Cardiac muscle cell (in vitro differentiated cells and primary cell): ENCODE data around the gene TMEM25. TPM values are rescaled to one million over a fixed set of nuclear protein-coding genes. Genes with fewer than 3 reads are reported as not detected.
"Not testable (repeated sequence)": the region's sequence is repeated elsewhere in the genome, so short reads cannot be mapped to it uniquely, and the experiment has no call there.

Source experiments
- DNase-seq, 2 donors: peaks; one replicate each; pipeline versions ENCODE4 v3.0.0 to v3.0.0-alpha.2; 2010 to 2017; ENCODE audit warnings: low read depth in 1 of 2, low spot score in 1 of 2
- H3K27ac ChIP-seq: fragments of 200-600 bp; sonication (generic); 2 replicates; pipeline ENCODE4 v1.5.1; 2016
- H3K27me3 ChIP-seq: fragments of 200-600 bp; sonication (generic); 2 replicates; pipeline ENCODE4 v1.6.0; 2016; ENCODE audit warnings: control low read depth
- H3K36me3 ChIP-seq: fragments of 200-600 bp; sonication (generic); 2 replicates; pipeline ENCODE4 v1.5.1; 2016; ENCODE audit warnings: control low read depth
- H3K4me1 ChIP-seq: fragments of 200-600 bp; sonication (generic); 2 replicates; pipeline ENCODE4 v1.8.1; 2017; ENCODE audit warnings: low read depth, mild to moderate bottlenecking, mixed run types
- H3K4me3 ChIP-seq: fragments of 200-600 bp; sonication (generic); 2 replicates; pipeline ENCODE4 v1.5.1; 2016; ENCODE audit warnings: mild to moderate bottlenecking
- H3K9me3 ChIP-seq: fragments of 200-600 bp; sonication (generic); 2 replicates; pipeline ENCODE4 v1.5.1; 2017; ENCODE audit warnings: low read depth, mild to moderate bottlenecking, control low read depth
- CTCF ChIP-seq: IDR thresholded peaks from 2 replicates; pipeline ENCODE4 v1.5.1; 2012; ENCODE audit warnings: low read depth, mild to moderate bottlenecking, low read length
- polyA plus RNA-seq: library from polyadenylated mRNA; unstranded; fragments of >200 nt; fragmentation: Nextera tagmentation; extraction: Ambion mirVana; gene quantifications from 2 replicates; pipeline ENCODE4 v1.2.1, GENCODE V29; 2016
- total RNA-seq: library from RNA; depleted of rRNA; stranded (reverse); fragments of >200 nt; gene quantifications from 2 replicates; pipeline ENCODE4 v1.2.3, GENCODE V29; 2016

The TMEM25 gene
- total and polyA plus RNA-seq, 2 experiments from 2014 or later, result 41.1 to 50.0 TPM

GRCh38 chr11:118572981-118573550 is 42.1 kb downstream of the TMEM25 start:
- peak overlapping the region; percentile 98 for H3K27ac ChIP-seq
- H3K4me3 ChIP-seq, result peak overlapping the region; percentile 95
- peak in 1 of 2 donors; percentile 46 for DNase-seq
- H3K36me3 ChIP-seq, result no peaks in the 10 kb centered on the region
- TF ChIP-seq CTCF, result no peak
- no peaks in the 10 kb centered on the region for H3K27me3 ChIP-seq
- peaks cover 15% of the 10 kb centered on the region for H3K4me1 ChIP-seq
- H3K9me3 ChIP-seq, result no peaks in the 10 kb centered on the region

DNA sequence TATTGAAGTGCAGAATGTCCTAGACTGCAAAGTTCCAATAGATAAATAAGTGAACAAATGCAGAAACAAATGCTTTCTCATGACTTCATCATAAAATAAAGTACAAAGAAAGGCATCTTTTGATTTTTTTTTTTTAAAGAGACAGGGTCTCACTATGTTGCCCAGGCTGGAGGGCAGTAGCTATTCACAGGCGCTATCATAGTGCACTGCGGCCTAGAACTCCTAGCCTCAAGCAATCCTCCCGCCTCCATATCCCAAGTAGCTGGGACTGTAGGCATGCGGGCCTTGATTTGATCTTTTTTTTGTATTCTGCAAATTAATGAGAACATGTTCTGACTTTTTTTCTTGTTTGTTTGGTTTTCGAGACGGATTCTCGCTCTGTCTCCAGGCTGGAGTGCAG is 43.6 kb downstream of the TMEM25 start:
- Histone ChIP-seq H3K9me3 (no peaks in the 10 kb centered on the region), H3K27ac (no peak overlapping the region), H3K4me1 (peaks cover 15% of the 10 kb centered on the region), H3K36me3 (no peaks in the 10 kb centered on the region), H3K4me3 (no peak overlapping the region), H3K27me3 (no peaks in the 10 kb centered on the region)
- no peak for DNase-seq
- TF ChIP-seq CTCF, result no peak

- Histone ChIP-seq H3K36me3 (peaks cover 10% of the 10 kb centered on the region), H3K4me1 (peaks cover 15% of the 10 kb centered on the region)
- not testable (repeated sequence) for DNase-seq, H3K27ac ChIP-seq, H3K9me3 ChIP-seq, H3K27me3 ChIP-seq, H3K4me3 ChIP-seq
Observed at GRCh38 chr11:118577995-118578394, 47.0 kb downstream of the TMEM25 start.

DNA sequence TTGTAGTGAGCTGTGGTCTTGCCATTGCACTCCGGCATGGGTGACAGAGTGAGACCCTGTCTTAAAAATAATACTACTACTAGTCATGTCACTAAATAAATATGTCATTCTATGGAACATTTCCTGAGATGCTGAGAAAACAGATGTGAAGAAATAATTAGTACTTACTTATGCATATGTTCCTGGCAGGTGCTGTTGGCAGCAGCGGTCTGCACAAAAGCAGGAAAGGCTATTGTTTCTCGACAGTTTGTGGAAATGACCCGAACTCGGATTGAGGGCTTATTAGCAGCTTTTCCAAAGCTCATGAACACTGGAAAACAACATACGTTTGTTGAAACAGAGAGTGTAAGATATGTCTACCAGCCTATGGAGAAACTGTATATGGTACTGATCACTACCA is 50.1 kb downstream of the TMEM25 start:
- no peak for TF ChIP-seq CTCF
- no peak for DNase-seq
- Histone ChIP-seq H3K4me3 (no peak overlapping the region), H3K27me3 (no peaks in the 10 kb centered on the region), H3K27ac (no peak overlapping the region), H3K4me1 (no peaks in the 10 kb centered on the region), H3K36me3 (peaks cover 38% of the 10 kb centered on the region), H3K9me3 (no peaks in the 10 kb centered on the region)

Other genes starting within 250 kb of the TMEM25 start
- gene CD3E, start 226.5 kb upstream of the TMEM25 start, total RNA-seq, result not detected in 2 replicates
- not detected in 2 replicates for gene CD3E, start 226.5 kb upstream of the TMEM25 start, polyA plus RNA-seq
- not detected in 2 replicates for gene CD3D, start 188.5 kb upstream of the TMEM25 start, total RNA-seq
- gene CD3D, start 188.5 kb upstream of the TMEM25 start, polyA plus RNA-seq, result not detected in 2 replicates
- gene CD3G, start 186.8 kb upstream of the TMEM25 start, total RNA-seq, result not detected in 2 replicates
- gene CD3G, start 186.8 kb upstream of the TMEM25 start, polyA plus RNA-seq, result not detected in 2 replicates
- gene UBE4A, start 171.6 kb upstream of the TMEM25 start, total RNA-seq, result 23.6 and 25.9 TPM in 2 replicates
- gene UBE4A, start 171.6 kb upstream of the TMEM25 start, polyA plus RNA-seq, result 17.4 and 26.6 TPM in 2 replicates
- 65.3 and 90.5 TPM in 2 replicates for gene ATP5MG, start 129.6 kb upstream of the TMEM25 start, total RNA-seq
- gene ATP5MG, start 129.6 kb upstream of the TMEM25 start, polyA plus RNA-seq, result 734 and 884 TPM in 2 replicates
- gene KMT2A, start 94.7 kb upstream of the TMEM25 start, total RNA-seq, result 23.4 and 48.2 TPM in 2 replicates
- 28.0 and 31.6 TPM in 2 replicates for gene KMT2A, start 94.7 kb upstream of the TMEM25 start, polyA plus RNA-seq
- 8.2 and 11.3 TPM in 2 replicates for gene TTC36, start 3.7 kb upstream of the TMEM25 start, total RNA-seq
- gene TTC36, start 3.7 kb upstream of the TMEM25 start, polyA plus RNA-seq, result 4.6 and 5.6 TPM in 2 replicates
- 22.0 and 25.2 TPM in 2 replicates for gene IFT46, start 34.7 kb downstream of the TMEM25 start, total RNA-seq
- 24.5 and 24.8 TPM in 2 replicates for gene IFT46, start 34.7 kb downstream of the TMEM25 start, polyA plus RNA-seq
- gene ARCN1, start 41.2 kb downstream of the TMEM25 start, total RNA-seq, result 77.6 and 94.3 TPM in 2 replicates
- gene ARCN1, start 41.2 kb downstream of the TMEM25 start, polyA plus RNA-seq, result 117 and 124 TPM in 2 replicates
- gene PHLDB1, start 76.4 kb downstream of the TMEM25 start, total RNA-seq, result 95.7 and 126 TPM in 2 replicates
- gene PHLDB1, start 76.4 kb downstream of the TMEM25 start, polyA plus RNA-seq, result 56.7 and 60.2 TPM in 2 replicates
- not detected in 2 replicates for gene TREH, start 148.5 kb downstream of the TMEM25 start, total RNA-seq
- gene TREH, start 148.5 kb downstream of the TMEM25 start, polyA plus RNA-seq, result 0.42 TPM in 1 of 2 replicates, not detected in the other